ENCODE results near the gene PRDM16. TPM values are rescaled to one million over a fixed set of nuclear protein-coding genes. Genes with fewer than 3 reads are reported as not detected.

The PRDM16 gene
- total and polyA plus RNA-seq, 2 donors (not counting 1 experiment from before 2014, with no cell fraction given), result 0.03 to 0.12 TPM

DNA sequence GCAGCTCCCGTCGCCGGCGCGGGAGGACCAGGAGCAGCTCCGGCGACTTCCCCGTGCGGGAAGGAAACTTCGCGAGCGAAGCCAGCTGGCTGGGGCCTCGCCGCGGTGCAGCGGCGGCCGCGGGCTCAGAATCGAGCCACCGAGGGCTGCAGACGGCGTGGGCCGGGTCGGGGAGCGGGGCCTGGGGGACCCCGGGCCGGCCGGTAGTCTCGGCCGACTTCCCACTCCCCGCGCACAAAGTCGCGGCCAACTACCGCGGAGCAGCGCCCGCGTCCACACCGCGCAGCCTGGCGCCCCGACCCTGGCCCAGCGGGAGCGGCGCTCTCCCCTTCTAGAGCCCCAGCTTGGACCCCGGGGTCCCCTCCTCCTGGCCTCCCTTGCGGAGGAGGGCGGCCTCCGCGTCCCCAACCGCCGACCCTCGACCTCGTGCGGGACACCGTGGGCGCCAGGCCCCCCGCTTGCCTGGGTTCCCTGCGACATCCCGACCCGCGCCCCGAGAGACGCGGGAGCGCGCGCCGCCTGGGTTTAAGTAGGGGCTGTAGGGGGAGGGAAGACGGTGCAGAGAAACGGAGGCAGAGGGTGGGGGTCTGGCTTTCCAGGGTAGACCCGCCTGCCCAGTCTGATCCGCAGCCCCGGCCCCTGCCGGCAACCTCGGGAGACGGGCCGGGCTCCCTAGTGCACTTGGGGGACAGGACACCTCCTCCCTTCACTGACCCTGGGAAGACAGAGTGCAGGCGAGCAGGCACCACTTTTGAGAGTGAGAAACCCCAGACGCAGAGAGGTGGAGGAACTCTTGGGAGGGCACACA is 4.7 kb downstream of the PRDM16 start:
- H3K4me2 ChIP-seq (replicated peaks; ENCODE audit: low read depth, low read length, poor library complexity, severe bottlenecking), result no peak overlapping the region
- H3K4me3 ChIP-seq (ENCODE audit: control extremely low read depth in 1 of 5, extremely low read depth in 1 of 5, insufficient read depth in 1 of 5, low read depth in 2 of 5, low read length in 4 of 5), result no peak overlapping the region
- H3K9me3 ChIP-seq (ENCODE audit: control extremely low read depth in 1 of 3, control insufficient read depth in 2 of 3, insufficient read depth in 1 of 3, low read length in 2 of 3), result peaks cover 0 to 11% (median 0%) of the 10 kb centered on the region in 3 donors
- no peak overlapping the region for H3K9ac ChIP-seq (ENCODE audit: low read length)
- Mint-ChIP-seq H3K4me1 (peaks cover 4% of the 10 kb centered on the region), H3K4me3 (no peak overlapping the region), H3K27me3 (peaks cover 31% of the 10 kb centered on the region), H3K9me3 (ENCODE audit: insufficient read depth) (no peaks in the 10 kb centered on the region), H3K27ac (no peak overlapping the region)
- DNase-seq (no peak), ATAC-seq (ENCODE audit: low read depth) (no peak)
- POLR2A ChIA-PET, result no interaction called here
- no peak overlapping the region for H2AFZ ChIP-seq (ENCODE audit: insufficient read depth, low read depth, low read length, poor library complexity, severe bottlenecking)
- 9% methylated on average over 78 of the region's 82 CpGs for WGBS (ENCODE audit: insufficient coverage)
- H3K79me2 ChIP-seq (ENCODE audit: control insufficient read depth, insufficient read depth, low read length), result no peaks in the 10 kb centered on the region
- no peak overlapping the region for H3K27ac ChIP-seq (ENCODE audit: low read length in 2 of 2)
- peaks cover 0 to 43% (median 3%) of the 10 kb centered on the region in 4 experiments for H3K27me3 ChIP-seq (replicated peaks in 1 of 4; ENCODE audit: control extremely low read depth in 1 of 4, control insufficient read depth in 3 of 4, insufficient read depth in 4 of 4, low read length in 3 of 4)
- intact Hi-C loops (cut with micrococcal nuclease), result no loop called here
- no peaks in the 10 kb centered on the region for H3K36me3 ChIP-seq (replicated peaks in 1 of 2; ENCODE audit: control extremely low read depth in 1 of 2, control insufficient read depth in 1 of 2, extremely low read depth in 1 of 2, insufficient read depth in 2 of 2, low read length in 1 of 2)
- H4K20me1 ChIP-seq (ENCODE audit: control insufficient read depth, insufficient read depth, low read length, poor library complexity, severe bottlenecking), result no peaks in the 10 kb centered on the region
- peaks cover 0 to 3% of the 10 kb centered on the region in 2 donors for H3K4me1 ChIP-seq (ENCODE audit: control insufficient read depth in 2 of 2, insufficient read depth in 2 of 2, low read length in 2 of 2)
- CTCF ChIA-PET, result no interaction called here
- TF ChIP-seq, protein P1, sequence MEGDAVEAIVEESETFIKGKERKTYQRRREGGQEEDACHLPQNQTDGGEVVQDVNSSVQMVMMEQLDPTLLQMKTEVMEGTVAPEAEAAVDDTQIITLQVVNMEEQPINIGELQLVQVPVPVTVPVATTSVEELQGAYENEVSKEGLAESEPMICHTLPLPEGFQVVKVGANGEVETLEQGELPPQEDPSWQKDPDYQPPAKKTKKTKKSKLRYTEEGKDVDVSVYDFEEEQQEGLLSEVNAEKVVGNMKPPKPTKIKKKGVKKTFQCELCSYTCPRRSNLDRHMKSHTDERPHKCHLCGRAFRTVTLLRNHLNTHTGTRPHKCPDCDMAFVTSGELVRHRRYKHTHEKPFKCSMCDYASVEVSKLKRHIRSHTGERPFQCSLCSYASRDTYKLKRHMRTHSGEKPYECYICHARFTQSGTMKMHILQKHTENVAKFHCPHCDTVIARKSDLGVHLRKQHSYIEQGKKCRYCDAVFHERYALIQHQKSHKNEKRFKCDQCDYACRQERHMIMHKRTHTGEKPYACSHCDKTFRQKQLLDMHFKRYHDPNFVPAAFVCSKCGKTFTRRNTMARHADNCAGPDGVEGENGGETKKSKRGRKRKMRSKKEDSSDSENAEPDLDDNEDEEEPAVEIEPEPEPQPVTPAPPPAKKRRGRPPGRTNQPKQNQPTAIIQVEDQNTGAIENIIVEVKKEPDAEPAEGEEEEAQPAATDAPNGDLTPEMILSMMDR (IDR thresholded peaks at IDR 0.05), result no peak
- TF ChIP-seq EZH2 (IDR thresholded peaks at IDR 0.05; ENCODE audit: borderline replicate concordance, insufficient read depth, low read depth, low read length, poor library complexity, severe bottlenecking), result no peak

DNA sequence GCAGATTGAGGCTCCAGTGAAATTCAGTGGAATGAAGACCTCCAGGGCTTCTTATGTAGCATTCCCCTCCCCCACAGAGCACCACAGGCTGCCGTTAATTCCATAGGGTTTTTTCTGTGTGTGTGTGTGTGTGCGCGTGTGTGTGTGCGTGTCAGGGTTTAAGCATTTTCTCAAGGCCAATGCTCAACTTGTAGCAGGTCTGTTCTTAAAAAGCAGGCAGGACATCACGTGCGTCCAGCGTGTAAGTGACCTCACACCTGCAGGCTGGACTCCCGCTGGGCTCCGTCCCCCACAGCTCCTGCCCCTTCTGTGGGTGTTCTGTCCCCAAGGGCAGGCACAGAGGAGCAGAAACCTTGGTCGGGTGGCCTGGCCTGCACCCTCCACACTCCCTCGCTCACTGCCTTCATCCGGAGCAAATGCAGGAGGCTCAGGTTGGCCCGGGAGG is 5.3 kb downstream of the PRDM16 start:
- no peak overlapping the region for H3K27ac ChIP-seq (ENCODE audit: low read length in 2 of 2)
- Mint-ChIP-seq H3K4me3 (no peak overlapping the region), H3K27ac (no peak overlapping the region), H3K4me1 (peaks cover 1% of the 10 kb centered on the region), H3K9me3 (ENCODE audit: insufficient read depth) (no peaks in the 10 kb centered on the region), H3K27me3 (peaks cover 32% of the 10 kb centered on the region)
- 87% methylated on average over 12 of the region's 13 CpGs for WGBS (ENCODE audit: insufficient coverage)
- TF ChIP-seq, protein P1 (IDR thresholded peaks at IDR 0.05), result no peak
- TF ChIP-seq EZH2 (IDR thresholded peaks at IDR 0.05; ENCODE audit: borderline replicate concordance, insufficient read depth, low read depth, low read length, poor library complexity, severe bottlenecking), result no peak
- ChIA-PET CTCF (no interaction called here), POLR2A (no interaction called here)
- no peak for DNase-seq
- ATAC-seq (ENCODE audit: low read depth), result no peak
- no peaks in the 10 kb centered on the region for H3K79me2 ChIP-seq (ENCODE audit: control insufficient read depth, insufficient read depth, low read length)
- H3K4me2 ChIP-seq (replicated peaks; ENCODE audit: low read depth, low read length, poor library complexity, severe bottlenecking), result no peak overlapping the region
- H3K9ac ChIP-seq (ENCODE audit: low read length), result no peak overlapping the region
- H3K9me3 ChIP-seq (ENCODE audit: control extremely low read depth in 1 of 3, control insufficient read depth in 2 of 3, insufficient read depth in 1 of 3, low read length in 2 of 3), result peaks cover 0 to 11% (median 0%) of the 10 kb centered on the region in 3 donors
- peaks cover 0 to 40% (median 1%) of the 10 kb centered on the region in 4 experiments for H3K27me3 ChIP-seq (replicated peaks in 1 of 4; ENCODE audit: control extremely low read depth in 1 of 4, control insufficient read depth in 3 of 4, insufficient read depth in 4 of 4, low read length in 3 of 4)
- no peak overlapping the region for H2AFZ ChIP-seq (ENCODE audit: insufficient read depth, low read depth, low read length, poor library complexity, severe bottlenecking)
- no peaks in the 10 kb centered on the region for H3K4me1 ChIP-seq (ENCODE audit: control insufficient read depth in 2 of 2, insufficient read depth in 2 of 2, low read length in 2 of 2)
- no peaks in the 10 kb centered on the region for H4K20me1 ChIP-seq (ENCODE audit: control insufficient read depth, insufficient read depth, low read length, poor library complexity, severe bottlenecking)
- no peaks in the 10 kb centered on the region for H3K36me3 ChIP-seq (replicated peaks in 1 of 2; ENCODE audit: control extremely low read depth in 1 of 2, control insufficient read depth in 1 of 2, extremely low read depth in 1 of 2, insufficient read depth in 2 of 2, low read length in 1 of 2)
- no peak overlapping the region for H3K4me3 ChIP-seq (ENCODE audit: control extremely low read depth in 1 of 5, extremely low read depth in 1 of 5, insufficient read depth in 1 of 5, low read depth in 2 of 5, low read length in 4 of 5)
- intact Hi-C loops (cut with micrococcal nuclease), result no loop called here
